Measurements from ENCODE around the gene DNMT3B.

DNMT3B gene

GRCh38 chr20:32837157-32837556 is 75.0 kb downstream of the DNMT3B start:
- no peak for FAIRE-seq
- TF ChIP-seq POLR2A (IDR thresholded peaks at IDR 0.05; ENCODE audit: low read depth, low read length) = no peak
- no peak for DNase-seq (ENCODE audit: insufficient read length, low spot score)

GRCh38 chr20:32839227-32839981 is 77.2 kb downstream of the DNMT3B start:
- no peak for FAIRE-seq
- TF ChIP-seq POLR2A (IDR thresholded peaks at IDR 0.05; ENCODE audit: low read depth, low read length) = no peak

DNA sequence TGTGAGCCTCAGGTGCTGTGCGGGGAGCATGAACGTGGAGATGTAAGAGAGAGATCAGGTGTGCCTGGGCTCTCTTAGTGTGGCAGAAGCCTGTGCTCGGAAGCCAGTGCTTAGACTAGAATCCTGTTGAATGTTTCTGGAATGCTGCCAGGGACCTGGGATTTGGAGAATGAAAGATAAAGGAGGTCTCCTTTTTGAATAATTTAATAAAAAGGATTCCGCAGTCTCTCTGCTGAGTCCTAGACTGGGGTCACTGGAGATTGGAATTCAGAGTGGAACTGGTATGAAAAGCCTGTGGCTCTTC is 77.7 kb downstream of the DNMT3B start:
- no peak for DNase-seq (ENCODE audit: insufficient read length, low spot score)
- no peak for TF ChIP-seq POLR2A (IDR thresholded peaks at IDR 0.05; ENCODE audit: low read depth, low read length)
- no peak for FAIRE-seq

More at GRCh38 chr20:32839227-32839981, 77.2 kb downstream of the DNMT3B start:
- no peak for DNase-seq (ENCODE audit: insufficient read length, low spot score)

GRCh38 chr20:32841174-32841573 is 79.0 kb downstream of the DNMT3B start:
- no peak for FAIRE-seq
- no peak for DNase-seq (ENCODE audit: insufficient read length, low spot score)

DNA sequence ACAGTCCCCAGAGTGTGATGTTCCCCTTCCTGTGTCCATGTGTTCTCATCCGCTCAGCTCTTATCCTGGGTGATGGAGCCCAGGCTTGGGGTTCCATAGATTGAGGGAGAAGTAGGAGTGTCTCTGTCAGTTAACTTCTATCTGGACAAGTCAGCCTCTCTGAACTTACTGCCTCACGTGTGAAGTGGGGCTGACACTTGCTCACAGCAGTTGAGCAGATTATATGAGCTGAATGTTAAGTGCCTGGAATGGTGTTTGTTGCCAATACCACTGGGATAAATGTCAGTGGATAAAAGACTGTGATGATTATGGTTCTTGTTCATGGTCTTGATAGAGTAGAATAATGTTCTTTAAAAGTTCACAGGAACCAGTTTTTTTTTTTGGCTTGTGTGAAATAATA is 79.4 kb downstream of the DNMT3B start:
- no peak for TF ChIP-seq POLR2A (IDR thresholded peaks at IDR 0.05; ENCODE audit: low read depth, low read length)
- FAIRE-seq (no peak), DNase-seq (ENCODE audit: insufficient read length, low spot score) (no peak)

More at GRCh38 chr20:32841174-32841573, 79.0 kb downstream of the DNMT3B start:
- no peak for TF ChIP-seq POLR2A (IDR thresholded peaks at IDR 0.05; ENCODE audit: low read depth, low read length)

DNA sequence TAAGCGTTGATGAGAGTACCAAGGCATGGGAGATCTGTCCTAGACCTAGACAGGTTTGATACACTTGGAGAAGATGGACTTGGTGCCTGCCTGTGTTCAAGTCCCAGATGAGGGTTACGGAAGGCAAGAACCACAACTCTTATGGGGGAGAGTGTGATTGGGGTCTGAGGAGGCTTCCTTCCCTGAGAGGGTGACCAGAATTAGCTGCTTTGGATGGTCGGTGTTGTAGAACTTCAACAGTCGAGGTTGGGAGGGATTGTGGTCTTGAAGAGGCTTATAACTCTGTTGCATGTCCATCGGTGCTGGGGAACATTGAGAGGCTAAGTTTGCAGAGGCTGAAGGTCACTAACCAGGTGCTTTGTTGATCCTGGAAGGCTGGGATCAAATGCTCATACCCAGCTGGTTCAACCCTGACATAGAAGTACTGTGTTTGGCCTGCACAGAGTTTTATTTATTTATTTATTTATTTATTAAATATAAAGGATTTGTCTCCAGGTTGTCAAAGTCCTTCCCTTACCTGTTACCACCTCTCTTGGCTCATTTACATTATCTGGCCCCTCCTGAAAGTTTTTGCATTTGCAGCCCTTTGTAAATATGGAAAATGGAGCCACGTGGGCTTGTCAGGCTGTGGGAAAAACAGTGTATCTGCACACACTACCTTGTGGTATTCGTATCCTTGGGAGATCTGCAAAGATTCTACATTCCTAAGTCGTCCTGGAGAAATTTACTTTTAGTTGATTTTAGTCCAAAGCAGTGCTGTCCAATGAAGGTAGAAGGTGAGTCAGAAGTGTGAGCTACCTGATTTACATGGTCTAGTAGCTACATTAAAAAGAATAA is 80.7 kb downstream of the DNMT3B start:
- DNase-seq (ENCODE audit: insufficient read length, low spot score) (no peak), FAIRE-seq (no peak)
- TF ChIP-seq POLR2A (IDR thresholded peaks at IDR 0.05; ENCODE audit: low read depth, low read length) = no peak

DNA sequence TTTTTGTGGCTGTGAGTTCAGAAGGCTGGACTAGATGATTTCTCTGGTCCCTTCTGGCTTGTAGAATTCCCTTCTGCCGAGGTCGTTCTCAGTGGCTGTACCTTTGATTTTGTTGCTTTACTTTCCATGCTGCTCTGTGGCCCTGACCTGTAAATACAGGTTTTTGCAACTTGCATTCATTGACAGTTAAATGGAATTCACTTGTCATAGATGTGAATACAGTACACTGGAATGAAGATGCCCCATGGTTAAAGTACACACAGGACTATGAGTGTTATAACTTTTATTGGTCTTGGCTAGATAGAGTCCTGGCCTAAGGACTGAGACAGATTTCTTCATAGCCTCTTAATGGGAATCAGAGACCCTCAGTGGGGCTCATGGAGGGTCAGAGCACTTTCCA is 83.6 kb downstream of the DNMT3B start:
- no peak for FAIRE-seq
- no peak for DNase-seq (ENCODE audit: insufficient read length, low spot score)
- no peak for TF ChIP-seq POLR2A (IDR thresholded peaks at IDR 0.05; ENCODE audit: low read depth, low read length)

DNA sequence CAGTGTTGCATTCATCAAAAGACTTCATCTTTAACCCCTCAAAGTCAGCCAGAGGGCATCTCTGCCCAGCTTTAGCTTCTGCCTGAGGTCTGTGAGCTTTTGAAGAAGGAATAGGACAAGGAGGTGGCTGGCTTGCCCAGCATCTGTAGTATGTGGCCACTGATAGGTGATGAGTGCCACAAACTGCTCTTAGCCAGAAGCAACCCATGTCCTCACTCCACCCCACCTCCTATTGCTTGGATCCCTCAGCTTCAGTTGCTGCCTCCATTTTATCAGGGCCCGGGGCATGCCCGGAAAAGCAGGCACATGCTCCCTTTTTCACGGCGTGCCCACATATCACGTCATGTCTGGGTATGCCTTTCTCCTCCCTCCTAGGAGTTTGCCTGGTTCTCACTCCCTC is 84.7 kb downstream of the DNMT3B start:
- FAIRE-seq = no peak
- no peak for DNase-seq (ENCODE audit: insufficient read length, low spot score)
- no peak for TF ChIP-seq POLR2A (IDR thresholded peaks at IDR 0.05; ENCODE audit: low read depth, low read length)

- FAIRE-seq (no peak), DNase-seq (ENCODE audit: insufficient read length, low spot score) (no peak)
- TF ChIP-seq POLR2A (IDR thresholded peaks at IDR 0.05; ENCODE audit: low read depth, low read length) = no peak
Measured at GRCh38 chr20:32847964-32848363, 85.8 kb downstream of the DNMT3B start.

GRCh38 chr20:32848846-32849245 is 86.7 kb downstream of the DNMT3B start:
- no peak for FAIRE-seq
- TF ChIP-seq POLR2A (IDR thresholded peaks at IDR 0.05; ENCODE audit: low read depth, low read length) = no peak
- no peak for DNase-seq (ENCODE audit: insufficient read length, low spot score)

DNA sequence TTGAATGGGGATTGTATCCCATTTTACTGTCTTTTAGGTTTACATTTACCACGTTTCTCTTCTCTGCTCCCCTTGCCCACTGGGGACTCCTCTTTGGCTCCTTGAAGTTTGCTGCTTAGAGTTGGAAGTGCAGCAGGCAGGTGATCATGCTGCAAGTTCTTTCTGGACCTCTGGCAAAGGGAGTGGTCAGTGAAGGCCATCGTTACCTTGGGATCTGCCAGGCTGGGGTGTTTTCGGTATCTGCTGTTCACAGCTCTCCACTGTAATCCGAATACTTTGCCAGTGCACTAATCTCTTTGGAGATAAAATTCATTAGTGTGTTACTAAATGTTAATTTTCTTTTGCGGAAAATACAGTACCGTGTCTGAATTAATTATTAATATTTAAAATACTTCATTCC is 87.4 kb downstream of the DNMT3B start:
- DNase-seq (ENCODE audit: insufficient read length, low spot score) (no peak), FAIRE-seq (no peak)
- no peak for TF ChIP-seq POLR2A (IDR thresholded peaks at IDR 0.05; ENCODE audit: low read depth, low read length)

DNA sequence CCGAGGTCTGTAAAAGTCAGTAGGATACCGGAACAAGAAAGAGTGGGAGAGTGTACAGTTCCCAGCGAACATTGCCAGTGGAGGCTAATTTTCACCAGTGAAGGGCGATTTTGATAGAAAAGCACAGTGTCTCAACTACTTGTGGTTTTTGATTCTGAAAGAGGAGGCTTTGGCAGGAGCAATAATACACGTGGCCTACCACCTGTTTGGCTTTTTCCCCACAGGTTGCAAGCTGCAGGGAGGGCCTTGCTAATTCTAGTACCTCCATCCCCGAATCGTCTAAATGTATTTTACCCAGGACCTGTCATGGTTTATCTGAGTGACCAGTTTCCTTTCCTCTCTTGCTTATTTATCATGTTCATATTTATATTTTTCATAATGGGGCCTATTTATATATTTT is 93.2 kb downstream of the DNMT3B start:
- DNase-seq (ENCODE audit: insufficient read length, low spot score) (no peak), FAIRE-seq (no peak)
- no peak for TF ChIP-seq POLR2A (IDR thresholded peaks at IDR 0.05; ENCODE audit: low read depth, low read length)

GRCh38 chr20:32858189-32858588 is 96.0 kb downstream of the DNMT3B start:
- TF ChIP-seq POLR2A (IDR thresholded peaks at IDR 0.05; ENCODE audit: low read depth, low read length) = no peak
- DNase-seq (ENCODE audit: insufficient read length, low spot score) (no peak), FAIRE-seq (no peak)
